Measurements from ENCODE around the gene HCRTR2.
"Not testable (repeated sequence)": the region's sequence is repeated elsewhere in the genome, so short reads cannot be mapped to it uniquely, and the experiment has no call there.

Gene HCRTR2

GRCh38 chr6:55174211-55175026, at the start of gene HCRTR2:
TSS of gene HCRTR2 (plus strand) at chr6:55174515. CDS start at chr6:55174588, 73 bp downstream.
- in situ Hi-C loops (cut with MboI; ENCODE audit: low sequenced_read_pairs) = no loop called here

- in situ Hi-C loops (cut with MboI; ENCODE audit: low sequenced_read_pairs) = no loop called here
Measured at GRCh38 chr6:55130806-55131324, 43.5 kb upstream of the HCRTR2 start.

- in situ Hi-C loops (cut with MboI; ENCODE audit: low sequenced_read_pairs) = no loop called here
Measured at GRCh38 chr6:55131616-55132015, 42.7 kb upstream of the HCRTR2 start.

- in situ Hi-C loops (cut with MboI; ENCODE audit: low sequenced_read_pairs) = no loop called here
Measured at GRCh38 chr6:55136916-55137315, 37.4 kb upstream of the HCRTR2 start.

- in situ Hi-C loops (cut with MboI; ENCODE audit: low sequenced_read_pairs) = no loop called here
Measured at GRCh38 chr6:55137929-55138693, 36.2 kb upstream of the HCRTR2 start.

GRCh38 chr6:55141611-55142010, 32.7 kb upstream of the HCRTR2 start:
- in situ Hi-C loops (cut with MboI; ENCODE audit: low sequenced_read_pairs) = no loop called here

- in situ Hi-C loops (cut with MboI; ENCODE audit: low sequenced_read_pairs) = no loop called here
Measured at GRCh38 chr6:55142610-55143009, 31.7 kb upstream of the HCRTR2 start.

GRCh38 chr6:55153284-55153683, 21.0 kb upstream of the HCRTR2 start:
- in situ Hi-C loops (cut with MboI; ENCODE audit: low sequenced_read_pairs) = no loop called here

- in situ Hi-C loops (cut with MboI; ENCODE audit: low sequenced_read_pairs) = not testable (repeated sequence)
Measured at GRCh38 chr6:55158784-55159183, 15.5 kb upstream of the HCRTR2 start.

- in situ Hi-C loops (cut with MboI; ENCODE audit: low sequenced_read_pairs) = no loop called here
Measured at GRCh38 chr6:55167860-55168259, 6.5 kb upstream of the HCRTR2 start.

- in situ Hi-C loops (cut with MboI; ENCODE audit: low sequenced_read_pairs) = no loop called here
Measured at GRCh38 chr6:55175078-55176049, 1.0 kb downstream of the HCRTR2 start.

- in situ Hi-C loops (cut with MboI; ENCODE audit: low sequenced_read_pairs) = no loop called here
Measured at GRCh38 chr6:55176958-55177357, 2.6 kb downstream of the HCRTR2 start.

- in situ Hi-C loops (cut with MboI; ENCODE audit: low sequenced_read_pairs) = no loop called here
Measured at GRCh38 chr6:55180258-55180657, 5.9 kb downstream of the HCRTR2 start.

- in situ Hi-C loops (cut with MboI; ENCODE audit: low sequenced_read_pairs) = no loop called here
Measured at GRCh38 chr6:55182016-55182650, 7.8 kb downstream of the HCRTR2 start.

GRCh38 chr6:55184782-55185530, 10.6 kb downstream of the HCRTR2 start:
- in situ Hi-C loops (cut with MboI; ENCODE audit: low sequenced_read_pairs) = no loop called here

- in situ Hi-C loops (cut with MboI; ENCODE audit: low sequenced_read_pairs) = no loop called here
Measured at GRCh38 chr6:55198715-55199114, 24.4 kb downstream of the HCRTR2 start.

- in situ Hi-C loops (cut with MboI; ENCODE audit: low sequenced_read_pairs) = no loop called here
Measured at GRCh38 chr6:55199239-55199638, 24.9 kb downstream of the HCRTR2 start.

- in situ Hi-C loops (cut with MboI; ENCODE audit: low sequenced_read_pairs) = no loop called here
Measured at GRCh38 chr6:55208478-55209458, 34.5 kb downstream of the HCRTR2 start.
